Measurements from ENCODE around the gene TOGARAM2. TPM values are rescaled to one million over a fixed set of nuclear protein-coding genes. Genes with fewer than 3 reads are reported as not detected.
A peak's percentile ranks its signal among the peaks of the same experiment; 100 is the strongest.

The TOGARAM2 gene
- polyA plus RNA-seq (ENCODE audit: low read depth in 6 of 6): under 1 TPM in 1 of 6 donors, not detected in 5; 0.14 TPM

DNA sequence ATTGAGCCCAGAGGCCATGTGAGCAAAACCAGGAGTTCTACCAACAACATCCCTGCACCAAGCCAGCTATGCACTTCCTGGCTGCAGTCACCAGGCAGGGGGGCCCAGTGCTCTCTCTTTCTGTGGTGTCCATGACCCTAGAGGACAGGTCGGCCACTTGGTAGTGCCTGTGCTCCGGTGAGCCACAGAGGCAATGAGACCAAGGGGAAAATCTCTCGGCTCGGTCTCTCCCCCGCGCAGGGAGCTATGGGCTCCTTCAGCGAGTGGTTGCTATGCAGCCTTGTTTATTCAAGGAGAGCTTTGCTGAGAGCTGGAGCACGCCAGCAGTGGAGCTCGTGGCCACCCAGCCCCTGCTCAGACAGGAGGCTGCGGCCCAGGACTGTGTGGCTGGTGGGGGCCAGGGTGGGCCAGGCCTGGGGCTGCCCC is at the start of gene TOGARAM2:
Gene TOGARAM2 (plus strand): TSS at position 283 of the 426 bp plus-strand sequence. CDS start 13,537 bp downstream, outside the sequence.
- no peak within 1 kb of the TSS for H3K27ac Mint-ChIP-seq
- ATAC-seq (ENCODE audit: low read depth in 2 of 2) (no peak), DNase-seq (no peak)
- no peaks in the 10 kb centered on the region for H3K36me3 Mint-ChIP-seq
- H3K27me3 Mint-ChIP-seq: peaks cover 0 to 8% (median 3%) of the 10 kb centered on the region in 3 donors
- no peaks in the 10 kb centered on the region for H3K4me1 Mint-ChIP-seq
- peaks cover 0 to 3% (median 0%) of the 10 kb centered on the region in 7 donors for H3K9me3 Mint-ChIP-seq
- H3K4me3 Mint-ChIP-seq: peak within 1 kb of the TSS in 1 of 8 donors; percentile 47

GRCh38 chr2:28934769-28935168 is 46.3 kb upstream of the TOGARAM2 start:
- no peak overlapping the region for H3K4me3 Mint-ChIP-seq
- H3K27ac Mint-ChIP-seq: peak overlapping the region in 1 of 6 donors; percentile 14
- H3K36me3 Mint-ChIP-seq: peaks cover 15 to 22% of the 10 kb centered on the region in 2 donors
- H3K4me1 Mint-ChIP-seq: peaks cover 0 to 8% (median 2%) of the 10 kb centered on the region in 3 donors
- ATAC-seq (ENCODE audit: low read depth in 2 of 2) (no peak), DNase-seq (no peak)
- H3K27me3 Mint-ChIP-seq: no peaks in the 10 kb centered on the region
- no peaks in the 10 kb centered on the region for H3K9me3 Mint-ChIP-seq

GRCh38 chr2:28941008-28941407 is 40.1 kb upstream of the TOGARAM2 start:
- H3K4me3 Mint-ChIP-seq: no peak overlapping the region
- peaks cover 25 to 40% of the 10 kb centered on the region in 2 donors for H3K36me3 Mint-ChIP-seq
- H3K27me3 Mint-ChIP-seq: no peaks in the 10 kb centered on the region
- no peak overlapping the region for H3K27ac Mint-ChIP-seq
- peaks cover 0 to 8% (median 2%) of the 10 kb centered on the region in 3 donors for H3K4me1 Mint-ChIP-seq
- ATAC-seq (ENCODE audit: low read depth in 2 of 2) (no peak), DNase-seq (no peak)
- no peaks in the 10 kb centered on the region for H3K9me3 Mint-ChIP-seq

- no peak for ATAC-seq (ENCODE audit: low read depth in 2 of 2)
- H3K27ac Mint-ChIP-seq: peak overlapping the region in 3 of 6 donors; percentile 59 to 92 (median 79)
These were observed 36.4 kb upstream of the TOGARAM2 start for GRCh38 chr2:28944535-28945248.

DNA sequence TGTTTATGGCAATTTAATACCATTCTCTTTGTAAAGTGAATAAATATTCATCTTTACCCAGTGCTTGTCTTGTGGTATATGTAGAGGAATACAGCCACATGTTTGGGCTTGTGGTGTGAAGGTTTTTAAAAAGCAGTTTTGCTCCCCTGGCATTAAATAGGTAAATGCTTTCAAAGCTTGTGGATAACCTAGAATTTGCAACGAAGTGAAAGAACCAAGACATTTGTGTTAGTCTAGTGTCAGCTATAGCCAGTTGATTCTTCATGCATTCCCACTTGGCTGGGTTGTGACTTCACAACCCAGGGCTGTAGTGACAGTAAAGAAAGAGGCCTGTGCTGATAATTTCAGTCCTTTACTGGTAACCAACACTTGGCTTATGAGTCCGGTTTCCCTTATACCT is 32.9 kb upstream of the TOGARAM2 start:
- H3K36me3 Mint-ChIP-seq: peaks cover 28% of the 10 kb centered on the region in 2 donors
- H3K27me3 Mint-ChIP-seq: no peaks in the 10 kb centered on the region
- no peak for ATAC-seq (ENCODE audit: low read depth in 2 of 2)
- H3K27ac Mint-ChIP-seq: no peak overlapping the region
- H3K4me1 Mint-ChIP-seq: peaks cover 4 to 16% (median 6%) of the 10 kb centered on the region in 3 donors
- no peak overlapping the region for H3K4me3 Mint-ChIP-seq
- H3K9me3 Mint-ChIP-seq: peaks cover 0 to 13% (median 5%) of the 10 kb centered on the region in 7 donors
- DNase-seq: no peak

More at GRCh38 chr2:28944535-28945248, 36.4 kb upstream of the TOGARAM2 start:
- DNase-seq: no peak
- Mint-ChIP-seq H3K9me3 (peaks cover 0 to 11% (median 2%) of the 10 kb centered on the region in 7 donors), H3K36me3 (peaks cover 43% of the 10 kb centered on the region in 2 donors), H3K27me3 (no peaks in the 10 kb centered on the region), H3K4me1 (peaks cover 0 to under 1% (median 0%) of the 10 kb centered on the region in 3 donors), H3K4me3 (no peak overlapping the region)

DNA sequence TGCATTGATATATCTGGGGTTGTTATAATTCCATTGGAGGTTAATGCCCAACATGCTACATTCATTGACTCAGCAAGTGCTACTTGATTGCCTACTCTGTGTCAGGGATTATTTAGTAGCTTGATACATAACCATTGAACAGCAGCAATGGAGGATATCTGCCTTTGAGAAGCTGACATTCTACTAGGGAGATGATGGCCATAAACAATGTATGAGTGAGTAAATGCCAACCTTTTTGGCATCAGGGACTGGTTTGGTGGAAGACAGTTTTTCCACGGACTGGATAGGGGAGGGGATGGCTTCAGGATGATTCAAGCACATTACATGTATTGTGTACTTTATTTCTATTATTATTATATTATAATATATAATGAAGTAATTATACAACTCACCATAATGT is 31.9 kb upstream of the TOGARAM2 start:
- peaks cover 0 to 13% (median 5%) of the 10 kb centered on the region in 7 donors for H3K9me3 Mint-ChIP-seq
- peaks cover 20 to 25% of the 10 kb centered on the region in 2 donors for H3K36me3 Mint-ChIP-seq
- H3K27me3 Mint-ChIP-seq: no peaks in the 10 kb centered on the region
- no peak for ATAC-seq (ENCODE audit: low read depth in 2 of 2)
- no peak overlapping the region for H3K27ac Mint-ChIP-seq
- DNase-seq: no peak
- peaks cover 4 to 16% (median 6%) of the 10 kb centered on the region in 3 donors for H3K4me1 Mint-ChIP-seq
- H3K4me3 Mint-ChIP-seq: no peak overlapping the region

GRCh38 chr2:28949617-28950305 is 31.3 kb upstream of the TOGARAM2 start:
- Mint-ChIP-seq H3K4me1 (peaks cover 4 to 16% (median 6%) of the 10 kb centered on the region in 3 donors), H3K27me3 (no peaks in the 10 kb centered on the region), H3K36me3 (peaks cover 20 to 25% of the 10 kb centered on the region in 2 donors), H3K4me3 (no peak overlapping the region), H3K27ac (peak overlapping the region in 2 of 6 donors; percentile 45 to 60), H3K9me3 (peaks cover 0 to 13% (median 5%) of the 10 kb centered on the region in 7 donors)
- ATAC-seq (ENCODE audit: low read depth in 2 of 2): no peak
- no peak for DNase-seq

DNA sequence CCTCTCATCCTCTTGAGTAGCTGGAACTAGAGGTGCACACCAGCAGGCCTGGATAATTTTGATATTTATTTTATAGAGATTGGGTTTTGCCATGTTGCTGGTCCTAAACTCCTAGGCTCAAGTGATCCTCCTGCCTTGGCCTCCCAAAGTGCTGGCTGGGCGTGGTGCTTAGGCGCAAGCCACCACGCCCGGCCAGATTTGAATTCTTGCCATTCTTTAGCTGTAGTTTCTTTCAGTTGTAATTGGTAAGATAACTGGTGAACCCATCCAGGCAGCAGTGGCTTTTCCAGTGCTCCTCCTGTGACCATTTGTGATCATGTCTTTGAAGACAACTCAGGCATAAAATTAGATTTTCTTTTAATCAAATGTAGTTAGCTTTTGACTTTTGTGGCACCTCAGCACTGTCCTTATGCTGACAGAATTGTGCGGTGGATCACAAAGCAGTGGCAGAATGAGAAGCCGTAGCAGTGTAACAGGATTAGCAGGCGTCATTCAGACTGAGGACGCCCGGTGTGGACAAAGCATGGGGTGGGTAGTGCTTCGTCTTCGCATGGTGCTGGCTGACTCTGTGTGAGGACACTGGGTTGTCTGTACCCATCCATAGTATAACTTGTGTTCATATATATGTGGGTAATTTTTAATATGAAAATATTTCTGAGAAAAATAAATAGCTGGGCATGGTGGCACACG is 30.0 kb upstream of the TOGARAM2 start:
- Mint-ChIP-seq H3K27me3 (no peaks in the 10 kb centered on the region), H3K4me1 (peaks cover 4 to 16% (median 6%) of the 10 kb centered on the region in 3 donors), H3K9me3 (peaks cover 0 to 13% (median 5%) of the 10 kb centered on the region in 7 donors), H3K4me3 (peak overlapping the region in 1 of 8 donors; percentile 18), H3K27ac (no peak overlapping the region), H3K36me3 (peaks cover 19% of the 10 kb centered on the region in 2 donors)
- ATAC-seq (ENCODE audit: low read depth in 2 of 2) (no peak), DNase-seq (no peak)

DNA sequence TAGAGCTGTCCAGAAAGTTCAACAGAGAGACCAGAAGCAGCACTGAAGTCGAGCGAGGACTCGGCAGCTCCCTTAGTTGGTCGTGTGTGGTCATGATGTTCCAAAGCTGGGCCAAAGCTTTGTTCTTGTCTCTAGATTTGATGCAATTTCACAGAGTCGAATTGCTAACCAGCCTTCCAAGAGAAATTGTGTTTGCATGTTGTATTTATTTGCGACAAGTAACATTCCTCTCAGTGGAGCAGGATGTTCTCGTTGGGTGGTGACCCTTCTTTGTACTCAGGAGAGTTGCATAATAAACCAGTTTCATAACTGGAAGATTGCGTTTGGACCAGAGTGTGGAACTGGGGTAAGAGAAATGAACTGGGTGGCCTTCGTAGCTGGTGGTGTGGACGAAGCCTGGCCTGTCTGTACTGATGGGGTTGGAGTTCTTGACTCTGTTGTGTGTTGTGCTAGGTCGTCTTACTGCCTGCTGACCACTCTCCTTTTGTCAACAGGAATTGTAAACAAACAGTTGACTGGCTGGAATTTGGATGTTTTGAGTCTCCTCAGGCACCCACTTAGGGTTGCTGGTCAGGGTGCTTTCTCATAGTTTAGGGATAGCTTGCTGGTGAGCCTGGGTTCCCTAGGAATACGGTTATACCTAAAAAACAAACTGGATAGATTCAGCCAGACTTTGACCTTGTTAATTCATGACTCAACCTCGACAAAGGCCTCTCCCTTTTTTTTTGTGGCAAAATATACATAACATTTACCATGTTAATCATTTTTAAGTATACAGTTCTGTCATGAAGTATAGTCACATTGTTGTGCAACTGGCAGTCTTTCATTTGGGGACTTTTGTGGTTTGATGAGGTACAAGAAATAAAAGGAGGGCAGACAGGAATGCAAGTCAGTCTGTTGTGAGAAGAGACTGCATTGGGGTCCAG is 28.9 kb upstream of the TOGARAM2 start:
- Mint-ChIP-seq H3K36me3 (peaks cover 12 to 14% of the 10 kb centered on the region in 2 donors), H3K27me3 (no peaks in the 10 kb centered on the region), H3K4me1 (peaks cover 6 to 16% (median 6%) of the 10 kb centered on the region in 3 donors), H3K4me3 (no peak overlapping the region), H3K9me3 (peaks cover 0 to 13% (median 5%) of the 10 kb centered on the region in 7 donors), H3K27ac (peak overlapping the region in 4 of 6 donors; percentile 40 to 66 (median 50))
- DNase-seq: no peak
- ATAC-seq (ENCODE audit: low read depth in 2 of 2): no peak

- peaks cover 0 to 13% (median 5%) of the 10 kb centered on the region in 7 donors for H3K9me3 Mint-ChIP-seq
- DNase-seq (no peak), ATAC-seq (ENCODE audit: low read depth in 2 of 2) (peak in 1 of 2 donors; percentile 36)
- H3K36me3 Mint-ChIP-seq: peaks cover 12 to 13% of the 10 kb centered on the region in 2 donors
- no peak overlapping the region for H3K4me3 Mint-ChIP-seq
- no peaks in the 10 kb centered on the region for H3K27me3 Mint-ChIP-seq
- peaks cover 6 to 16% (median 10%) of the 10 kb centered on the region in 3 donors for H3K4me1 Mint-ChIP-seq
- peak overlapping the region in 3 of 6 donors; percentile 19 to 66 (median 37) for H3K27ac Mint-ChIP-seq
These were observed 28.3 kb upstream of the TOGARAM2 start for GRCh38 chr2:28952836-28953211.

- Mint-ChIP-seq H3K4me1 (peaks cover 4 to 7% (median 6%) of the 10 kb centered on the region in 3 donors), H3K27ac (no peak overlapping the region), H3K27me3 (no peaks in the 10 kb centered on the region), H3K9me3 (no peaks in the 10 kb centered on the region), H3K36me3 (no peaks in the 10 kb centered on the region), H3K4me3 (peak overlapping the region in 1 of 8 donors; percentile 45)
- DNase-seq (no peak), ATAC-seq (ENCODE audit: low read depth in 2 of 2) (no peak)
These were observed 25.6 kb upstream of the TOGARAM2 start for GRCh38 chr2:28955467-28955866.

DNA sequence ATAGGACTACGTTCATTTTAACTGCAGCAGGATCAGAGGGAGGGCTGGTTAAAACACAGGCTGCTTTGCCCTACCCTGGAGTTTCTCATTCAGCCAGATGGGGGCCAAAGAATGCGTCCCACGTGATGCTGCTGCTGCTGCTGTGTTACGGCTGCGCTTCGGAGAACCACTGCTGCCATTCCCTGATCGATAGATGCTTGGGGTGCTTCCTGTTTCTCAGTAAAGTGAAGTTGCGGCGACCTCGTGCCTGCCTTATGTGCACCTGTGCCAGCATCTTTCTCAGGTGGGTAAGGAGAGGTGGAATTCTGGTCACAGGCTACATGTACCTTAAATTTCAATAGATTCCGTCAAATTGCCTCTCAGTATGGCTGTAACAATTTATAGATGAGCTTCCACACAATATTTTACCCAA is 24.7 kb upstream of the TOGARAM2 start:
- Mint-ChIP-seq H3K27ac (peak overlapping the region in 2 of 6 donors; percentile 10 to 16), H3K9me3 (no peaks in the 10 kb centered on the region), H3K4me3 (peak overlapping the region in 1 of 8 donors; percentile 50), H3K4me1 (peaks cover 4 to 7% (median 6%) of the 10 kb centered on the region in 3 donors), H3K27me3 (no peaks in the 10 kb centered on the region), H3K36me3 (no peaks in the 10 kb centered on the region)
- DNase-seq (no peak), ATAC-seq (ENCODE audit: low read depth in 2 of 2) (peak in 1 of 2 donors; percentile 69)
